H1 (cell line): ENCODE data around the gene PANX1. TPM values are rescaled to one million over a fixed set of nuclear protein-coding genes. Genes with fewer than 3 reads are reported as not detected.

Source experiments
- CTCF ChIA-PET: fragments of 300-600 bp; sonication (Branson Sonifier 250); formaldehyde crosslinking; loops from one replicate; lab custom pipeline; 2021; ENCODE audit not compliant: partially characterized antibody; lab: Charles Lee
- POLR2A ChIA-PET: fragments of 300-600 bp; sonication (Branson Sonifier 250); formaldehyde crosslinking; loops from one replicate; lab custom pipeline; 2021; ENCODE audit warnings: inconsistent platforms; ENCODE audit not compliant: partially characterized antibody; lab: Charles Lee
- DNase-seq, 2 experiments: peaks; one replicate each; pipeline versions ENCODE4 v3.0.0 to v3.0.0-alpha.2; 2010 to 2022; ENCODE audit warnings: low spot score in 2 of 2, low read depth in 1 of 2, mixed read lengths in 1 of 2
- FAIRE-seq: peaks from 2 replicates; lab custom pipeline; 2011; peaks lifted over from hg19 to GRCh38; lab: Jason Lieb, UNC
- H2AFZ ChIP-seq: 2 replicates; pipeline ENCODE4 v1.8.1; 2012; ENCODE audit warnings: low read length, inconsistent platforms
- H2AK5ac ChIP-seq: 2 replicates; pipeline ENCODE4 v1.6.1; 2013; ENCODE audit warnings: low read depth, low read length
- H2BK120ac ChIP-seq: replicated peaks from 2 replicates; pipeline ENCODE3; 2013; ENCODE audit warnings: low read depth, low read length, inconsistent platforms
- H2BK12ac ChIP-seq: 2 replicates; pipeline ENCODE4 v1.6.1; 2013; ENCODE audit warnings: low read depth, low read length
- H2BK15ac ChIP-seq: 2 replicates; pipeline ENCODE4 v1.6.1; 2013; ENCODE audit warnings: low read length
- H2BK20ac ChIP-seq: 2 replicates; pipeline ENCODE4 v1.6.1; 2013; ENCODE audit warnings: low read length
- H2BK5ac ChIP-seq: 2 replicates; pipeline ENCODE4 v1.6.1; 2013; ENCODE audit warnings: low read depth, low read length
- H3K14ac ChIP-seq: 2 replicates; pipeline ENCODE4 v1.6.1; 2013; ENCODE audit warnings: inconsistent platforms; ENCODE audit not compliant: insufficient read length
- H3K18ac ChIP-seq: 2 replicates; pipeline ENCODE4 v1.6.1; 2013; ENCODE audit warnings: low read length; ENCODE audit errors: extremely low read depth
- H3K23ac ChIP-seq: 2 replicates; pipeline ENCODE4 v1.6.1; 2013; ENCODE audit warnings: inconsistent platforms; ENCODE audit not compliant: insufficient read length
- H3K23me2 ChIP-seq: 2 replicates; pipeline ENCODE4 v1.6.1; 2013; ENCODE audit warnings: low read depth, low read length
- H3K27ac ChIP-seq: 2 replicates; pipeline ENCODE4 v1.6.1; 2011; ENCODE audit warnings: low read depth, low read length, inconsistent platforms
- H3K27me3 ChIP-seq, 4 experiments: replicated peaks in 1 of 4; 1 replicate in 1 of 4; 2 replicates in 3 of 4; pipeline versions ENCODE4 v1.6.1 to v1.8.1; 2011 to 2013; ENCODE audit warnings: low read length in 3 of 4, mild to moderate bottlenecking in 3 of 4, inconsistent platforms in 2 of 4, mixed read lengths in 2 of 4, moderate library complexity in 1 of 4; ENCODE audit not compliant: control insufficient read depth in 3 of 4, insufficient read depth in 3 of 4; ENCODE audit errors: extremely low read depth in 1 of 4
- H3K36me3 ChIP-seq, 4 experiments: 2 replicates each; pipeline versions ENCODE4 v1.6.1 to v1.8.1; 2011 to 2013; ENCODE audit warnings: mild to moderate bottlenecking in 4 of 4, low read length in 3 of 4, moderate library complexity in 2 of 4, control low read depth in 1 of 4, inconsistent platforms in 1 of 4; ENCODE audit not compliant: insufficient read depth in 4 of 4, control insufficient read depth in 2 of 4
- H3K4ac ChIP-seq: replicated peaks from 2 replicates; pipeline ENCODE3; 2013; ENCODE audit warnings: low read length, low read depth, mixed read lengths, inconsistent platforms; ENCODE audit not compliant: insufficient read length
- H3K4me1 ChIP-seq, 4 experiments: replicated peaks in 1 of 4; 1 replicate in 1 of 4; 2 replicates in 3 of 4; pipeline versions ENCODE4 v1.6.1 to v1.8.1; 2011 to 2013; ENCODE audit warnings: low read length in 3 of 4, inconsistent platforms in 2 of 4, mixed read lengths in 1 of 4; ENCODE audit not compliant: insufficient read depth in 4 of 4, control insufficient read depth in 3 of 4
- H3K4me2 ChIP-seq, 2 experiments: 2 replicates each; pipeline versions ENCODE4 v1.6.1 to v1.8.1; 2011 to 2013; ENCODE audit warnings: low read depth in 2 of 2, low read length in 2 of 2, control low read depth in 1 of 2, inconsistent platforms in 1 of 2, mild to moderate bottlenecking in 1 of 2; ENCODE audit not compliant: insufficient read depth in 1 of 2
- H3K4me3 ChIP-seq, 4 experiments: fragments of 200-600, 300-600 bp in 1 of 4; sonication (generic), shearing (Covaris generic), sonication (Bioruptor Twin) in 1 of 4; 2 replicates each; pipeline versions ENCODE4 v1.5.1 to v1.8.1; 2011 to 2016; ENCODE audit warnings: low read length in 4 of 4, low read depth in 3 of 4, control low read depth in 2 of 4, inconsistent platforms in 2 of 4, mild to moderate bottlenecking in 2 of 4, mixed read lengths in 1 of 4, moderate library complexity in 1 of 4; ENCODE audit not compliant: insufficient read depth in 2 of 4; ENCODE audit errors: extremely low read depth in 1 of 4
- H3K56ac ChIP-seq: replicated peaks from 2 replicates; pipeline ENCODE3; 2013; ENCODE audit warnings: low read depth, mild to moderate bottlenecking, mixed read lengths, low read length, inconsistent platforms; ENCODE audit not compliant: insufficient read length
- H3K79me1 ChIP-seq: 2 replicates; pipeline ENCODE4 v1.6.1; 2013; ENCODE audit warnings: low read depth, low read length, control low read depth
- H3K79me2 ChIP-seq, 2 experiments: 2 replicates each; pipeline versions ENCODE4 v1.6.1 to v1.8.1; 2012 to 2013; ENCODE audit warnings: low read length in 2 of 2, mild to moderate bottlenecking in 2 of 2, inconsistent platforms in 1 of 2; ENCODE audit not compliant: insufficient read depth in 2 of 2, control insufficient read depth in 1 of 2
- H3K9ac ChIP-seq, 4 experiments: replicated peaks in 1 of 4; 1 replicate in 1 of 4; 2 replicates in 3 of 4; pipeline versions ENCODE4 v1.6.1 to v1.8.1; 2011 to 2013; ENCODE audit warnings: low read depth in 3 of 4, low read length in 3 of 4, control low read depth in 2 of 4, mild to moderate bottlenecking in 2 of 4, moderate library complexity in 2 of 4, inconsistent platforms in 1 of 4; ENCODE audit errors: extremely low read depth in 1 of 4
- H3K9me3 ChIP-seq, 2 experiments: 2 replicates each; pipeline versions ENCODE4 v1.6.1 to v1.8.1; 2012 to 2013; ENCODE audit warnings: mild to moderate bottlenecking in 2 of 2, moderate library complexity in 2 of 2, control low read depth in 1 of 2, inconsistent platforms in 1 of 2, low read depth in 1 of 2, low read length in 1 of 2, mixed read lengths in 1 of 2; ENCODE audit not compliant: insufficient read depth in 2 of 2
- H4K20me1 ChIP-seq, 2 experiments: replicated peaks in 1 of 2; 2 replicates each; pipeline versions ENCODE3 to v1.8.1; 2011 to 2013; ENCODE audit warnings: inconsistent platforms in 2 of 2, low read length in 2 of 2, mild to moderate bottlenecking in 1 of 2; ENCODE audit not compliant: insufficient read depth in 2 of 2, control insufficient read depth in 1 of 2
- H4K5ac ChIP-seq: 2 replicates; pipeline ENCODE4 v1.6.1; 2013; ENCODE audit warnings: low read length, low read depth, mixed read lengths, inconsistent platforms; ENCODE audit not compliant: insufficient read length
- H4K8ac ChIP-seq: 2 replicates; pipeline ENCODE4 v1.8.0; 2013; ENCODE audit warnings: mild to moderate bottlenecking, moderate library complexity, low read length, inconsistent platforms; ENCODE audit not compliant: insufficient read depth; ENCODE audit errors: extremely low read depth
- H4K91ac ChIP-seq: replicated peaks from 2 replicates; pipeline ENCODE3; 2013; ENCODE audit warnings: low read length, mixed read lengths, inconsistent platforms; ENCODE audit not compliant: insufficient read length
- ATF2 ChIP-seq: IDR thresholded peaks from 2 replicates; pipeline ENCODE4 v1.6.1; 2012; ENCODE audit warnings: low read length, inconsistent platforms
- BCL11A ChIP-seq, 2 experiments: IDR thresholded peaks; one replicate each; pipeline ENCODE4 v1.6.1; 2011; ENCODE audit warnings: low read depth in 2 of 2, low read length in 2 of 2, mild to moderate bottlenecking in 2 of 2
- CHD1 ChIP-seq: IDR thresholded peaks from 2 replicates; pipeline ENCODE4 v1.6.1; 2012; ENCODE audit warnings: low read depth, low read length, improper control_type of control experiment
- KDM1A ChIP-seq: fragments of 200-600, 300-600 bp; sonication (generic); IDR thresholded peaks from 2 replicates; pipeline ENCODE4 v1.7.1; 2016; ENCODE audit warnings: mild to moderate bottlenecking, low read length, borderline replicate concordance
- KDM5A ChIP-seq: fragments of 200-600 bp; IDR thresholded peaks from 2 replicates; pipeline ENCODE4 v1.7.1; 2012; ENCODE audit warnings: mild to moderate bottlenecking, low read length, inconsistent platforms, mixed read lengths
- MAX ChIP-seq: IDR thresholded peaks from 2 replicates; pipeline ENCODE4 v1.6.1; 2012; ENCODE audit warnings: inconsistent platforms
- RBBP5 ChIP-seq: IDR thresholded peaks from 2 replicates; pipeline ENCODE4 v1.7.1; 2012; ENCODE audit warnings: low read depth, mild to moderate bottlenecking, inconsistent platforms, low read length, moderate library complexity, borderline replicate concordance
- SIRT6 ChIP-seq: IDR thresholded peaks from one replicate; pipeline ENCODE4 v1.7.1; 2012; ENCODE audit warnings: low read length, inconsistent platforms
- SRF ChIP-seq: IDR thresholded peaks from 2 replicates; pipeline ENCODE4 v1.6.1; 2011; ENCODE audit warnings: mild to moderate bottlenecking, low read depth, low read length, moderate library complexity
- TAF7 ChIP-seq: optimal IDR thresholded peaks from 2 replicates; pipeline ENCODE3; 2011; ENCODE audit warnings: low read depth, mild to moderate bottlenecking, inconsistent platforms, low read length, moderate library complexity, borderline replicate concordance
- YY1 ChIP-seq: IDR thresholded peaks from 2 replicates; pipeline ENCODE4 v1.6.1; 2011; ENCODE audit warnings: low read depth, mild to moderate bottlenecking, low read length
- WGBS, 2 experiments: shearing (Covaris generic) in 1 of 2; methylation state at CpG; one replicate each; pipeline versions ENCODE4 v1.1.6 to v1.1.7; 2013 to 2015; ENCODE audit warnings: low lambda C conversion rate in 2 of 2, mixed read lengths in 2 of 2, inconsistent platforms in 1 of 2, low coverage in 1 of 2, missing lambda C conversion rate in 1 of 2; ENCODE audit not compliant: insufficient replicate concordance in 2 of 2, insufficient coverage in 1 of 2, insufficient read length in 1 of 2; ENCODE audit errors: extremely low coverage in 1 of 2, missing lambda C conversion rate in 1 of 2; 5-methylcytosine and 5-hydroxymethylcytosine counted together
- polyA plus RNA-seq, 7 experiments: library from polyadenylated mRNA; depleted of rRNA in 3 of 7; stranded (reverse) in 5 of 7; unstranded in 2 of 7; fragments of >200 nt in 5 of 7; fragments of 200-250 nt in 2 of 7; gene quantifications; 1 replicate in 5 of 7; 2 replicates in 1 of 7; 4 replicates in 1 of 7; pipeline versions ENCODE4 v1.2.1 to v1.2.3, GENCODE V29; 2011 to 2013; ENCODE audit warnings: missing spikeins in 2 of 7, mixed read lengths in 2 of 7
- total RNA-seq: library from RNA; stranded (reverse); fragmentation: NEBNext Ultra II Directional; extraction: Animal tissue kit (Norgen Biotek cat#: 25700); gene quantifications from 2 replicates; pipeline ENCODE4 v1.2.1, GENCODE V29; 2021

Gene PANX1
- total and polyA plus RNA-seq, 2 of the 8 experiments (the other 6 are each of a cell fraction or from before 2014, with no cell fraction given) = 15.9 to 35.2 TPM

DNA sequence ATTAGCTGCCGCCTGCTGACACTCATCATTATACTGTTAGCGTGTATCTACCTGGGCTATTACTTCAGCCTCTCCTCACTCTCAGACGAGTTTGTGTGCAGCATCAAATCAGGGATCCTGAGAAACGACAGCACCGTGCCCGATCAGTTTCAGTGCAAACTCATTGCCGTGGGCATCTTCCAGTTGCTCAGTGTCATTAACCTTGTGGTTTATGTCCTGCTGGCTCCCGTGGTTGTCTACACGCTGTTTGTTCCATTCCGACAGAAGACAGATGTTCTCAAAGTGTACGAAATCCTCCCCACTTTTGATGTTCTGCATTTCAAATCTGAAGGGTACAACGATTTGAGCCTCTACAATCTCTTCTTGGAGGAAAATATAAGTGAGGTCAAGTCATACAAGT lies 51.1 kb downstream of the PANX1 start:
- Histone ChIP-seq H2AFZ (no peak overlapping the region), H4K8ac (no peak overlapping the region), H3K9me3 (no peaks in the 10 kb centered on the region), H3K9ac (no peak overlapping the region), H2BK5ac (no peak overlapping the region), H2AK5ac (no peak overlapping the region), H3K79me2 (peaks cover 3 to 48% of the 10 kb centered on the region in 2 experiments; a peak in 3 of 4 replicates), H2BK120ac (no peak overlapping the region), H3K23me2 (no peaks in the 10 kb centered on the region), H3K56ac (no peak overlapping the region), H3K4me3 (no peak overlapping the region), H3K4ac (no peak overlapping the region), H3K36me3 (peaks cover 13 to 46% (median 31%) of the 10 kb centered on the region in 4 experiments), H3K23ac (no peak overlapping the region), H2BK12ac (no peak overlapping the region), H3K27ac (no peak overlapping the region), H4K91ac (no peak overlapping the region), H3K4me2 (no peak overlapping the region), H2BK15ac (no peak overlapping the region), H3K18ac (no peak overlapping the region), H3K79me1 (peaks cover 6% of the 10 kb centered on the region; the same call in 1 of the 2 replicates), H2BK20ac (no peak overlapping the region), H3K14ac (no peak overlapping the region), H4K5ac (no peak overlapping the region), H3K4me1 (peaks cover 0 to 8% (median 4%) of the 10 kb centered on the region in 4 experiments; a peak in 5 of 7 replicates), H4K20me1 (peaks cover under 1 to 10% of the 10 kb centered on the region in 2 experiments), H3K27me3 (no peaks in the 10 kb centered on the region)
- FAIRE-seq (no peak), DNase-seq (no peak)
- CTCF ChIA-PET = interaction anchor here (1.1 to 11.1 kb wide), 2 partner anchors 7 to 29 kb away, joined by 3 to 127 read pairs; no protein-coding TSS in a partner anchor
- POLR2A ChIA-PET = no interaction called here
- WGBS, 2 experiments = 94% methylated on average over 12 of the region's 12 CpGs; no CpG with 5 or more reads in 1 of the 2 experiments
- TF ChIP-seq KDM5A (no peak), MAX (no peak), ATF2 (no peak), SRF (no peak), SIRT6 (no peak), YY1 (no peak), BCL11A (IDR thresholded peaks at IDR 0.05; ENCODE audit: low read depth in 2 of 2, low read length in 2 of 2) (no peak), RBBP5 (no peak), CHD1 (no peak), KDM1A (no peak), TAF7 (no peak)
